ENCODE data around the gene SLC27A4.

Gene SLC27A4

DNA sequence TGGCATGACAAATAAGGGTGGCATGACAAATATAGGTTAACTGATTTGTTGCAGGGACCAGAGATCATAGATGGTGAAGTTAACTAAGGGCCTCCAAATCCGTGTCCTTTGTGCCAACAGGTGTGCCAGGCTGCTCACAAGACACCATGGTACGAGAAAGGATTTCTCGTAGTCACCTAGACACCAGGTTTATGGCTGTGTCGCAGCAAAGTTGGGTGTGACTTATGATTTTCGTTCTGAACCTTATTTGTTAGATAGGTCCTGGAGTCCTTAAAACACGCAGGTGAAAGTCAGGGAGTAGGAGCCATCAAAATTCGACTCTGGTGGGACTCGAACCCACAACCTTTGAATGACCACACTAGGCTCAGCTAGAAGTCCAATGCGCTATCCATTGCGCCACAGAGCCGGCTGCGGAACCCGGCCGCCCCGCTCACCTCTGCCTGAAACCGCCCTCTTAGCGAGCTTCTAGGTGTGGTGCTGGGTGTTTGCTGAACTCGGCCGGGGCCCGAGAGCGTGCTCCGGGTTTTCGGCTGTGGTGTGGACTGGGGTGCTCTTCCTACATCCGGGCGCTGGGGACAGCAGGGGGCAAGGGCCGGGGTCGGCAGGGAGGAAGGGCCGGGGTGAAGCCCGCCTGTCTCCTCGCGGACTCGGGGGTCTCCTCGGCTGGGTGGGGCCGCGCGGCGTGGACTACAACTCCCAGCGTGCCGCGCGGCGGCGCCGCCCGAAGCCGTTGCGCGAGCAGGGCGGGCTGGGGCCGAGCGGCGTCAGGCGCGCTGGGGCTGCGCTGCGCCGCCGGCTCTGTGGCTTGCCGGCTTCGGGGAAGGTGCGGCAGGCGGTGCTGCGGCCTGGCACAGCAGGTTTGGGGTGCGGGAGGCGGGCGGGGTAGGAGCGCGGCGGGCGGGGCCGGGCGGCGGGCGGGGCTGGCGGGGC lies at the start of gene SLC27A4:
Gene SLC27A4 (plus strand): TSS at position 767 of the 930 bp plus-strand sequence. CDS start 2,606 bp downstream, outside the sequence.
- peak; percentile 65 for DNase-seq (ENCODE audit: low read depth)

DNA sequence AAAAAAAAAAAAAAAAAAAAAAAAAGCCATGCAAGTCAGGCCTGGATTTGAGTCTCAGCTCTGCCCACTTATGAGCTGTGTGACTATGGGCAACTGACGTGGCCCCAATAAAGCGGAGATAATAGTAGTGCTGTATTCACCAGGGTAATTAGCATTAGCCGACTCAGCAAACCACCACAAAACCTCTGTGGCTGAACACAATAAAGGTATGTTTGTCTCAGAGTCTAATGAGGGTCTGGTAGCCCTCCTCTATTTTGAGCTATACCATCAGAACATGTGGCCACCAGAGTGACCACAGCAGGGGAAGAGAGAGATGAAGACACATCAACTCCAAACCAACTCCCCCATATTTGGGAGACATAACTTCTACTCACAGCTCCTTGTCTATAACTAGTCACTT lies 48.3 kb upstream of the SLC27A4 start:
- DNase-seq (ENCODE audit: low read depth): no peak

GRCh38 chr9:128293091-128293490 lies 47.2 kb upstream of the SLC27A4 start:
- no peak for DNase-seq (ENCODE audit: low read depth)

DNA sequence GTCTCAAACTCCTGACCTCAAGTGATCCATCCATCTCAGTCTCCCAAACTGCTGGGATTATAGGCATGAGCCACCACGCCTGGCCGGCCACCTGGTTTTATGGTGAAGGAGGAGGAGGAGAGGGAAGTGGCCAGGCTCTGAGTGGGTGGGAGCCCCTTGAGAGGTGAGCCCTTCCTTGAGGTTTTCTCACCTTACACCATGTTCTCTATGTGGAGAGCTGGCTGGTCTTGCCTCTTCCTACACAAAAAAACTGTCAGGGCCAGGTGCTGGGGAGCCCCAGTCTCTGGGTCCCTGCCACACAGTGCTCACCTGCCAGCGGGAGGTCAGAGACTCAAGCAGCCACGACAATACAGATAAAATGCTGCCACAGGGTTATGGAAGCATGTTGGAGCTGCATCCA lies 46.2 kb upstream of the SLC27A4 start:
- no peak for DNase-seq (ENCODE audit: low read depth)

DNA sequence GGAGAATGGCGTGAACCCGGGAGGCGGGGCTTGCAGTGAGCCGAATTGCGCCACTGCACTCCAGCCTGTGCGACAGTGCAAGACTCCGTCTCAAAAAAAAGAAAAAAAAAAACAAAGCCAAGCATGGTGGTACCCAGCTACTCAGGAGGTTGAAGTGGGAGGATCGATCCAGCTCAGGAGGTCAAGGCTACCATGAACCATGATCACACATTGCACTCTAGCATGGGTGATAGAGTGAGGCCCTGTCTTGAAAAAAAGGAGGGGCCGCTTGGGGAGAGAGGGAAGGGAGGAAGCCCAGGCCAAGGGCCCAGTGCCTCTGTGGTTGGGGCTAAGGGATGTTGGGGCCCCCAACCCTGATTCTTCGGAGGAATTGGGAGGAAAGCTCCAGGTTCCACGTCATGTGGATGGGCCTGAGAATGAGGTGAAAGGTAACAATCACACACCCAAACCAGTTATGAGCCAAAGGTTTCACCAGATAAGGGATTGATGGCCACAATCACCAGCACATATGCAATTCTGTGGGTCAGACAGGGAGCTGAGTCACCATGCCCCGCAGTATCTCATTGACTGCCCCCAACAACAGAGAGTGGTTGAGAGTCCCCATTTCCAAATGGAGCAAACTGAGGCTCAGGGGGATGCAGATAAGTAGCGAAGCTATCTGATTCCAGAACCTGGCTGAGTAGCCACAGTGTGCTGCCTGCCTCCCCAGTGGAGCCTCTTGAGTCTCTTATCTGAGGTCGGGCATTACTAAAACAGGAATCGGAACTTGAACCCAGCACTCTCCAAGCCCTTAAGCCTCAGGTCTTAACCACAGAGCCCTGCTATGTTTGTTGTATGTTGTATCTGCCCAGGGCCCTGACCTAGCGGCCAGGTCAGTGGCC lies 43.7 kb upstream of the SLC27A4 start:
- DNase-seq (ENCODE audit: low read depth): no peak

DNA sequence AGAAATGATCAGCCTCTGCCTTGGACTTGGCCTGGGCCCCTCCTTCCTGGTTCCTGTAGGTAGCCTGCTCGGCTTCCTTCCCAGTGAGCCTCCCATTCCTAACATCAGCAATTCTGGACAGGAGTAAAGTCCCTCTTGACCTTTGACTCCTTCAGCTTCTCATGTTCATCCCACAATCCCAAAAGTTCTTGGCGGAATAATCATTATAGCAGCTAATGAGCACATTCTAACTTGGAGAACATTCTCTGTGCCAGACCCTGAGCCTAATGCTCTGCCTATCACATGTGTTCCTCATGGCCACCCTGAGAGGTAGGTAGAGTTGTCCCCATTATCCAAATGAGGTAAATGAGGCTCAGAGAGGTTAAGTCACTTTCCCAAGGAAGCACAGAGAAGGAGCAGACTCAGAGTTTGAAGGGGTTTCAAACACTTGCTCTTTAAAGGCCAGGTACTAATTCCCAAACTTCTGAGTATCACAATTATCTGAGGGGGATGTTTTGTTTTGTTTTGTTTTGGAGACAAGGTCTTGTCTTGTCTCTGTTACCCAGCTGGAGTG lies 43.0 kb upstream of the SLC27A4 start:
- no peak for DNase-seq (ENCODE audit: low read depth)

- no peak for DNase-seq (ENCODE audit: low read depth)
These were observed 41.5 kb upstream of the SLC27A4 start for GRCh38 chr9:128298535-128299482.

DNA sequence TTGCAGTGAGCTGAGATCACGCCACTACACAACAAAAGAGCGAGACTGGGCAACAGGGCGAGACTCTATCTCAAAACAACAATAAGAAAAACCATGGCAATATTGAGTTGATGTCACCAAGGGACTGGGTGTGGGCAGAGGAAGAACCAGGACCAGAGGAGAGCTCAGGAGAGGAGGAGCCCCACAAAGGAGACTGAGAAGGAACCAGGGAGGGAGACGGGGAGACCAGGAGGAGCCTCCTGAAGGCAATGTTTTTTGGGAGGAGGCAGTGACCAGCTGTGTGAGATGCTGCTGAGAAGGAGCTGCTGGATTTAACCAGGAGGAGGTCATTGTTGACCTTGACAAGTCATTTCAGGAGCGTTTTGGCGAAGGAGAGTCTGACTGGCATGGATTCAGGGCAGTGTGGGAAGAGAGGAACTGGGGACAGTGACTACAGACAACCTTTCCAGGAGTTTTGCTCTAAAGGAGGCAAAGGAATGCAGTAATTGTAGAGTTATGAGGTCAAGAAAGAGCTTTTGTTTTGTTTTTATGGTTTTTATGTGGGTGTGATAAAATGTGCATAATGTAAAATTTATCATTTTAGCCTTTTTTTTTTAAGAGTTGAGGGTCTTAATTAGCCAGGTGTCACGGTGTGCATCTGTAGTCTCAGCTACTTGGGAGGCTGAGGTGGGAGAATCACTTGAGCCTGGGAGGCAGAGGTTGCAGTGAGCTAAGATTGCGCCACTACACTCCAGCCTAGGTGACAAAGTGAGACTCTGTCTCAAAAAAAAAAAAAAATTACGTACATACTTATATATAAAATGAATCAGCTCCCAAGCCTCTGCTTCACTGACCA lies 36.0 kb upstream of the SLC27A4 start:
- DNase-seq (ENCODE audit: low read depth): no peak

GRCh38 chr9:128304971-128305288 lies 35.4 kb upstream of the SLC27A4 start:
- DNase-seq (ENCODE audit: low read depth): no peak

DNA sequence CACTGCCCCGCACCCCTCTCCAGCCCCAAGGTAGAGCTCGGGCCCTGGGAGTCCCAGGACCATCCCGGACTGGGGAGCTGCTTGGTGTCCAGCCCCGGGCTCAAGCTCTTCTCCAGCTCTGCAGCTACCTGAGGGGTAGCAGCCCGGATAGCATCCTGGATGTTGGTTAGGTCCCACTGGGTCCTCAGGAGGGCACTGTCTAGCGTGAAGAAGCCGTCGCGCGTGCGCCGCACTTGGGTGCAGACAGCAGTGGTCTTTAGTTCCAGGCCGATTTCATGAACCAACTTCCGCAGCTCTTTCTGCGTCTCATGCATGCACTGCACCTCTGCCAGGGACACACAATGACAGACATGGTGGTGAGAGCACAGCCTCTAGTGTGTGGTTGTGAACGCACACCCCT lies 30.8 kb upstream of the SLC27A4 start:
- no peak for DNase-seq (ENCODE audit: low read depth)

GRCh38 chr9:128310461-128310860 lies 29.9 kb upstream of the SLC27A4 start:
- no peak for DNase-seq (ENCODE audit: low read depth)

- no peak for DNase-seq (ENCODE audit: low read depth)
These were observed 25.6 kb upstream of the SLC27A4 start for GRCh38 chr9:128314697-128315096.

GRCh38 chr9:128316421-128316820 lies 23.9 kb upstream of the SLC27A4 start:
- DNase-seq (ENCODE audit: low read depth): no peak

GRCh38 chr9:128317629-128318028 lies 22.7 kb upstream of the SLC27A4 start:
- no peak for DNase-seq (ENCODE audit: low read depth)

- no peak for DNase-seq (ENCODE audit: low read depth)
These were observed 19.0 kb upstream of the SLC27A4 start for GRCh38 chr9:128321343-128321742.

GRCh38 chr9:128321879-128322403 lies 18.4 kb upstream of the SLC27A4 start:
- no peak for DNase-seq (ENCODE audit: low read depth)

- peak; percentile 87 for DNase-seq (ENCODE audit: low read depth)
These were observed 17.7 kb upstream of the SLC27A4 start, which contains the start of the genes COQ4 and TRUB2 for GRCh38 chr9:128322404-128323211. Gene COQ4, plus strand, starts transcription at chr9:128322839. Its CDS starts 20 bp downstream, at chr9:128322859. Gene TRUB2, minus strand, starts transcription at chr9:128322447. Its CDS starts 39 bp downstream, at chr9:128322408.

DNA sequence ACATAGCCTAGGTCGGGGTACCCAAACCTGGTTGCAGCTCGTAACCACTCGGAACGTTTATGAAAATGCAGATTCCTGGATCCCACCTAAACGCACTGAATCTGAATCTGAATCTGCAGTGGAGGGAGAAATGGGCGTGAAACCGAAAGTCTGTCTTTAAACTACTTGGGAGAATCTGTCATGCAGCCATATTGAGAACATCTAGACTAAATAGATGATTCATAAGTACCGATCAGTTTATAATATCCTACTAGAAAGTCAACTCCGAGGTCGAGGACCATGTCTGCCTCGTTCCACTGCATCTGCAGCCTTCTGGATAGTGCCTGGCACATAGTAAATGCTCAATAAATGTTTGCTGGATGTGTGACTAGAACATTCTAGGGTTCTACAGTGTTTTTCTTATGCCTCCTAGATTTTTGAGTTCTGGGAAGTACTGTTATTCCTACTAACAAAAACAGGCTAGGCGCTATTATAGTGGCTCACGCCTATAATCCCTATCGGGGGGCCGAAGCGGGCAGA lies 17.1 kb upstream of the SLC27A4 start:
- DNase-seq (ENCODE audit: low read depth): no peak

GRCh38 chr9:128323791-128324190 lies 16.5 kb upstream of the SLC27A4 start:
- DNase-seq (ENCODE audit: low read depth): no peak

Measured in stimulated activated CD8-positive, alpha-beta memory T cell treated with anti-CD3 and anti-CD28 coated beads, Interleukin-12 subunit alpha, Interleukin-12 subunit beta, amount 100 ng/mL, for 4 hours (primary cell).